ENCODE measurements around the gene CD47.

Gene CD47

GRCh38 chr3:108051005-108051404 is 39.8 kb downstream of the CD47 start:
- no peak for DNase-seq (ENCODE audit: low read depth in 2 of 2)

GRCh38 chr3:108047987-108048386 is 42.8 kb downstream of the CD47 start:
- no peak for DNase-seq (ENCODE audit: low read depth in 2 of 2)

GRCh38 chr3:108046247-108046646 is 44.6 kb downstream of the CD47 start:
- no peak for DNase-seq (ENCODE audit: low read depth in 2 of 2)

- no peak for DNase-seq (ENCODE audit: low read depth in 2 of 2)
These were observed 46.1 kb downstream of the CD47 start for GRCh38 chr3:108044699-108045098.

- DNase-seq (ENCODE audit: low read depth in 2 of 2) = no peak
These were observed 48.5 kb downstream of the CD47 start for GRCh38 chr3:108042300-108042699.

- no peak for DNase-seq (ENCODE audit: low read depth in 2 of 2)
These were observed 49.6 kb downstream of the CD47 start for GRCh38 chr3:108041253-108041652.

GRCh38 chr3:108037770-108038169 is 53.1 kb downstream of the CD47 start:
- DNase-seq (ENCODE audit: low read depth in 2 of 2) = no peak

- DNase-seq (ENCODE audit: low read depth in 2 of 2) = no peak
These were observed 53.7 kb downstream of the CD47 start for GRCh38 chr3:108036984-108037741.

- DNase-seq (ENCODE audit: low read depth in 2 of 2) = no peak
These were observed 54.4 kb downstream of the CD47 start for GRCh38 chr3:108036401-108036800.

GRCh38 chr3:108035751-108036150 is 55.1 kb downstream of the CD47 start:
- no peak for DNase-seq (ENCODE audit: low read depth in 2 of 2)

- no peak for DNase-seq (ENCODE audit: low read depth in 2 of 2)
These were observed 58.9 kb downstream of the CD47 start for GRCh38 chr3:108031895-108032294.

- DNase-seq (ENCODE audit: low read depth in 2 of 2) = no peak
These were observed 59.9 kb downstream of the CD47 start for GRCh38 chr3:108030960-108031359.

GRCh38 chr3:108029466-108029865 is 61.4 kb downstream of the CD47 start:
- no peak for DNase-seq (ENCODE audit: low read depth in 2 of 2)

- DNase-seq (ENCODE audit: low read depth in 2 of 2) = no peak
These were observed 61.9 kb downstream of the CD47 start for GRCh38 chr3:108028896-108029295.

GRCh38 chr3:108025177-108025576 is 65.7 kb downstream of the CD47 start:
- DNase-seq (ENCODE audit: low read depth in 2 of 2) = no peak

- no peak for DNase-seq (ENCODE audit: low read depth in 2 of 2)
These were observed 66.5 kb downstream of the CD47 start for GRCh38 chr3:108024146-108024850.

- DNase-seq (ENCODE audit: low read depth in 2 of 2) = no peak
These were observed 68.3 kb downstream of the CD47 start for GRCh38 chr3:108022256-108023150.

GRCh38 chr3:108021533-108021932 is 69.3 kb downstream of the CD47 start:
- DNase-seq (ENCODE audit: low read depth in 2 of 2) = no peak

- no peak for DNase-seq (ENCODE audit: low read depth in 2 of 2)
These were observed 69.7 kb downstream of the CD47 start for GRCh38 chr3:108021131-108021530.

- no peak for DNase-seq (ENCODE audit: low read depth in 2 of 2)
These were observed 72.3 kb downstream of the CD47 start for GRCh38 chr3:108018552-108018951.

GRCh38 chr3:108017587-108017986 is 73.2 kb downstream of the CD47 start:
- no peak for DNase-seq (ENCODE audit: low read depth in 2 of 2)

- DNase-seq (ENCODE audit: low read depth in 2 of 2) = no peak
These were observed 75.9 kb downstream of the CD47 start for GRCh38 chr3:108014943-108015342.
